ENCODE data around the gene C1orf167.

The C1orf167 gene

DNA sequence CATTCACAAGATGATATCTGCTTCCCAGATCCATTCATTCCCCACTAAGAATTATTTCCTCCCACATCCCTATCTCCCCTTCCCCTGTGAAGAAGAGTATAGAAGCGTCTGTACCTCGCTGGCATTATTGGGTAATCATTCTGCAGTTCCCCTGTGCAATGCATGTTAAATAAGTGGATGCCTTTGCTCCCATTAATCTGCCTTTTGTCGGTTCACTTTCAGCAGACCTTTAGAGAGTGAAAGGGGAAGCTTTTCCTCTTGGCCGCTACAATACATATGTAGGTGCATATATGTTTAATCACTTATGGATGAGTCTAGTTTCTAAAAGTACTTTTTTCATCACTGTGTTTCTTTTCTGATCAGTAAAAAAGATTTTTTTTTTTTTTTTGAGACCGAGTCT is 51.0 kb downstream of the C1orf167 start:
- DNase-seq (ENCODE audit: low read depth, low spot score) = no peak
- no peak overlapping the region for H3K4me3 ChIP-seq (ENCODE audit: low read length)

DNA sequence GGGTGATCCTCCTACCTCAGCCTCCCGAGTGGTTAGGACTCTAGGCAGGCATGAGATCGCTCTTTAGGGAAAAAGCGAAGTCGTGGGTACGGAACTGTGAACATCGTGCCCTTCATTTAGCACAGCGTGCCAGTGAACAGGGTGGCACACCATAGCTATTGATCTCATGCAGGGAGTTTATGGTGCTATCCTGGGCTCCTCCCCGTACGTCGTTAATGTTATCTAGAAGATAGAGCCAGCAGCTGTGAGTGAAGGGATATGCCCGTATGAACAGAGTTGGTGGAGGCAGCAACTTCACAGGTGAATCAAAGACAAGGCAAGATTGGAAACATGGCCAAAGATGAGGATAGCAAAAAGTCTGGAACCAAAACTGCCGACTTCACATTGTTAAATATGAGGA is 55.2 kb downstream of the C1orf167 start:
- H3K4me3 ChIP-seq (ENCODE audit: low read length) = no peak overlapping the region
- DNase-seq (ENCODE audit: low read depth, low spot score) = no peak

DNA sequence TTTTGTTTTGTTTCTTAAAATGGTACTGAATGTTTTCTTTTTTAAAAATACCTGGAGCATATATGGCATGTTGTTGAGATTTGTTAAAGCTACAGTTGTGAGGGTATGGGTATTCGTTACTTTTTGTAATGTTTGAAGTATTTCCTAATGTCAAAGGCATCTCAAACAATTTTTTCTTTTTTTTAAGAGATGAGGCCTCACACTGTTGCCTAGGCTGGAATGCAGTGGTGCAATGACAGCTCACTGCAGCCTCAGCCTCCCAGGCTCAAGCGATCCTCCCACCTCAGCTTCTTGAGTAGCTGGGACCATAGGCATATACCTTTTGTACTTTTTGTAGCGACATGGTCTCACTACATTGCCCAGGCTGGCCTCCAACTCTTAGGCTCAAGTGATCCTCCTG is 60.1 kb downstream of the C1orf167 start:
- no peak for DNase-seq (ENCODE audit: low read depth, low spot score)
- H3K4me3 ChIP-seq (ENCODE audit: low read length) = no peak overlapping the region

DNA sequence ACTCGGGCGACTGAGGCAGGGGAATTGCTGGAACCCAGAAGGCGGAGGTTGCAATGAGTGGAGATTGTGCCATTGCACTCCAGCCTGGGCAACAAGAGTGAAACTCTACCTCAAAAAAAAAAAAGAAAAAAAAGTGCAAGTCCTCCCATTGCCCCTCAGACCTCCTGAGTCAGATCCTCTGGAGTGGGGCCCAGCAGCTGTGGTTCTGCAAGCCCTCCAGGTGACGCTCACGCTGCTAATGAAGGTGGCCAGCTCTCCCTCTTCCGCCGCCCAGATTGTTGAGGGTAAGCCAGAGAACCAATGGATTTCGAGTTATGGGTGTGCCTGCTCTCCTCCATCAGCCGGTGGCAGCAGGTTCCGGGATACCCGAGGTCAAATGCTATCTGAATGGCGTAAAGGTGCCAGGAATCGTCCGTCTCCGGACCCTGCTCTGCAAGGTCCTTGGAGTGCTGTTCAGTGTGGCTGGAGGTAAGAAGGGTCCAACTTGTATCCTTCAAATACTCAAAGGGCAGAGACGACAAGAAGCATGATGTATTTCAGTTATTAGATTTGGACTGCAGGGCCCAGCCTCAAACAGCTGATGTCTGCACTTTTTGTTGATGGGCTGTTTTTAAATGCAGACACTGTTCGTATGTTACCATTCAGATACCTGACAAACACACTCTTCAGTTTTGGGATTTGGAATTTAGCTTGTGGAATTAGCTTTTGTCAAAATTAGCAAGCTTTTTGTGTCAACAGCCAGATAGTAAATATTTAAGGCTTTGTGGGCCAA is 61.6 kb downstream of the C1orf167 start:
- no peak for DNase-seq (ENCODE audit: low read depth, low spot score)
- H3K4me3 ChIP-seq (ENCODE audit: low read length) = no peak overlapping the region

DNA sequence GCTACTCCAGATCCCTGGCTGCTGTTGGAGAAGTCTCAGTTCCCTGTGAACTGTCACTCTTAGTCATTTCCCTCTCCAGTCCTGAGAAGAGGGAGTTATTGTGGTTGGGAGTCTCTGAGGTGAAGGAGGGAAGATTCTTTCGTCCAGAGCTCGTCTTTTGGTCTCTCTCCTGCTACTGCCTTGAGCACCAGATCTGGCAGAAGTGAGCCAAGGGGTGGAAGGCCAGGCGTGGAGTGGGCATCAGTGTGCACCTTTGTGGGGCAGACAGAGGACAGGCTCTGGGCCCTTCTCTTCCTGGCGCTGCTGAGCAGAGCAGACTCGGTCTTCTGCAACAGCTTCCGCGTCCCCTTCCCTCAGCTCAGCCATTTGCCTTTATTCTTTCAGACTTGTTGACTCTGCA is 63.1 kb downstream of the C1orf167 start:
- no peak for DNase-seq (ENCODE audit: low read depth, low spot score)
- no peak overlapping the region for H3K4me3 ChIP-seq (ENCODE audit: low read length)

DNA sequence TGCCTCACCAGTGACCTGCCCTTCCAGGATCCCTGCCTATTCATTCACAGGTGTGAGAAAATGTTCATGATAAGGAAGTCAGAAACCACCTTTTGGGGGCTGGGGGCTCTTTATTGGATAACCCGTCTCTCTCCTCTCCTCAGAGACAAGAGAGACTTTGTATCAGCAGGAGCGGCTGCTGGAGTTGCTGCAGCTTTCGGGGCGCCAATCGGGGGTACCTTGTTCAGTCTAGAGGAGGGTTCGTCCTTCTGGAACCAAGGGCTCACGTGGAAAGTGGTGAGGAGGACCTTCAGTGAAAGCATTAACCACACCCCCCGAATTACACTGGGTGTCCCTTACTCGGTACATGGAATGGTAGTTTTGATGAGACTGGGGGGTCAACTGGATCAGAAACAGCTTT is 65.0 kb downstream of the C1orf167 start:
- no peak for DNase-seq (ENCODE audit: low read depth, low spot score)
- no peak overlapping the region for H3K4me3 ChIP-seq (ENCODE audit: low read length)

DNA sequence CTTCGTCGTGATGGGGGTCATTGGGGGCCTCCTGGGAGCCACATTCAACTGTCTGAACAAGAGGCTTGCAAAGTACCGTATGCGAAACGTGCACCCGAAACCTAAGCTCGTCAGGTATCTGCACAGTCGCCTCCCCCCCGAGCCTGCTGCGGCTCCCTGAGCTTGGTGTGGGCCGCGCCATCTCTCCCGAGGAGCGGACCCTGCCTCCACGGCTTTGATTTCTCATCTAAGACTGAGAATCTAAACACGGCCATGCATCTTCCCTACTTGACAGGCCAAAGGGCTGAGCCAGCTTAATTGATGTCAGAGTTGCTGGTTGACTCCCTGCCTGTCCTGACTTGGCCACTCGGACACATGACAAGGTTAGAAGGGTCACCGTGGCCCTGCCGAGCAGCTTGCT is 66.5 kb downstream of the C1orf167 start:
- H3K4me3 ChIP-seq (ENCODE audit: low read length) = no peak overlapping the region
- DNase-seq (ENCODE audit: low read depth, low spot score) = no peak

DNA sequence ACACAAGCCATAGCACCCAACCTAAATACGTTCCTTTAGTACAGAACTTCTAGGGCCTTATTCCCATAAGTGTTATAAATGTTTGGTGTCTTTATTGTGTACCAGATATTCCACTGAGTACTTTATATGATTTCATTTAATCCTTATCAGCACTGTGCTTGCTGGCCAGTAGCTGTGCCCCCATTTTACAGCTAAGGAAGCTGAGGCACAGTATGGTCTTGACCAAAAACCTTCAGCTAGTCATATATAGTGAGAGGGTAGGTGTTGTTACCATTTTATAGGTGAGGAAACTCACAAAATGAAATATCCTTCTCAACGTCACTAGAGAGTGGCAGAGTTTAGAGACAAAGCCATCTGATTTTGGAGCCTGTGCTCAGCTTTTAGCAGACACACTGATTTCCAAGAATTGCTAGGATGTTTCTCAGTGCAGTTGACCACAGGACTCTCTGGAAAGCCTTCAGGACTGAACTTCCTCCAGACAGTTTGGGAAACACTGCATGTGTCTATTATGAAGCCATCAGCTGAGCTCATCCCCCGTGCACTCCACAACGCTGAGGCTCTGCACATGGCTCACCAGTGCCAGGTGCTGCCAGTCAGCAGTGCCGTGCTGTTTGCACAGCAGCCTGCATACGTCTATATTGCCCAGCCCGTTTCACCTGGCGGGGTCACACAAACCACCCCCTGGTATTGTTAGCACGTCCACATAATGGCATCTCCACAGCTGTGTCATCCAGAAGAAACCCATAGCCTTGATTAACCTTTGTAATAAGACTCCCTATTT is 70.1 kb downstream of the C1orf167 start:
- H3K4me3 ChIP-seq (ENCODE audit: low read length) = no peak overlapping the region
- no peak for DNase-seq (ENCODE audit: low read depth, low spot score)

DNA sequence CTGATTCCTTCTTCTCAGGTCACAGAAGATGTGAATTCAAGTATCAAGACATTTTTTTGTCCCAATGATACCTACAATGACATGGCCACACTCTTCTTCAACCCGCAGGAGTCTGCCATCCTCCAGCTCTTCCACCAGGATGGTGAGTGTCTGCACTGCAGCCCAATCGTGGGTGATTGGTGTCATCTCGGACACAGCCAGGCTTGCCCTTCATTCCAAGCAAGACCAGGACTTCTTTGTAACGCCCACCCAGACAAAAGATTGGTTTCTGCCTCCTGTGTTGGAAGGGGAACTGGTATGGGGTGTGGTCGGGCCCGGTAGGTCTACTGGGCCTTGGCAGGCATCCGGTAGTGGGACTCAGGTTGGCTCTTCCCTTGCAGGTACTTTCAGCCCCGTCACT is 71.5 kb downstream of the C1orf167 start:
- DNase-seq (ENCODE audit: low read depth, low spot score) = no peak
- no peak overlapping the region for H3K4me3 ChIP-seq (ENCODE audit: low read length)

DNA sequence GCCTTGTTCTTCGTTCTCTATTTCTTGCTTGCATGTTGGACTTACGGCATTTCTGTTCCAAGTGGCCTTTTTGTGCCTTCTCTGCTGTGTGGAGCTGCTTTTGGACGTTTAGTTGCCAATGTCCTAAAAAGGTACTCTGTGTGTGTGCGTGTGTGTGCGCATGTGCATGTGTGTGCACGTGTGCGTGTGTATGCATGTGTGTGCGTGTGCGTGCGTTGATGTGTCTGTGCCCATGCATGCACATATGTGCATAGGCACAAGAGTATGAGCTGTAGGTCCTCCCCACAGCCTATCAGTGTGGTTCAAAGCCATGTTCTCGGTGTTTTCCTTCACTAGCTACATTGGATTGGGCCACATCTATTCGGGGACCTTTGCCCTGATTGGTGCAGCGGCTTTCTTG is 71.9 kb downstream of the C1orf167 start:
- H3K4me3 ChIP-seq (ENCODE audit: low read length) = no peak overlapping the region
- DNase-seq (ENCODE audit: low read depth, low spot score) = no peak

DNA sequence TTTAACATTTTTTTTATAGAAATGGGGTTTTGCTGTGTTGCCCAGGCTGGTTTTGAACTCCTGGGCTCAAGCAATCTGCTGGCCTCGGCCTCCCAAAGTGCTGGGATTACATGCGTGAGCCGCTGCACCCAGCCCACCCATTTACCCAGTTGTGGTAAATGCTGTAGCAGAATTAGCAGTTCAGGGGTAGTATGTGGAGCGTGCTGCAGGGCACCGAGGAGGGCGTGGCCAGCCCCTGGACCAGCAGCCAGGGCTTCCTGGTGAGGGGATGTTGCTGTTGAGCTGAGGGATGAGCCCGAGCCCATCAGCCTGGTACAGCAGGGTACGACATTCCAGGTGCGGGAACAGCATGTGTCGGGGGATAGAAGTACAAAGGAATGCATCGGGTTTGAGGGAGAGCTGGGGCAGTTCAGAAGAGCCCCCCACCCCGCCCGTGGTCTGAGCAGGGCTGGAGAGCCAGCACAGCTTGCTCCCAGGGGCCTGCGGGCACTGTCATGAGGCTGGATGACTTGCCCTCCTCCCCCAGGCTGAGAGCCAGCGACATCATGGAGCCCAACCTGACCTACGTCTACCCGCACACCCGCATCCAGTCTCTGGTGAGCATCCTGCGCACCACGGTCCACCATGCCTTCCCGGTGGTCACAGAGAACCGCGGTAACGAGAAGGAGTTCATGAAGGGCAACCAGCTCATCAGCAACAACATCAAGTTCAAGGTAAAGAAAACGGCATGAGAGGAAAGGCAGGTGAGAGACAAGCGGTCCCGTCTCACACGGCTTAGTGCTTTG is 73.6 kb downstream of the C1orf167 start:
- H3K4me3 ChIP-seq (ENCODE audit: low read length) = no peak overlapping the region
- DNase-seq (ENCODE audit: low read depth, low spot score) = no peak

DNA sequence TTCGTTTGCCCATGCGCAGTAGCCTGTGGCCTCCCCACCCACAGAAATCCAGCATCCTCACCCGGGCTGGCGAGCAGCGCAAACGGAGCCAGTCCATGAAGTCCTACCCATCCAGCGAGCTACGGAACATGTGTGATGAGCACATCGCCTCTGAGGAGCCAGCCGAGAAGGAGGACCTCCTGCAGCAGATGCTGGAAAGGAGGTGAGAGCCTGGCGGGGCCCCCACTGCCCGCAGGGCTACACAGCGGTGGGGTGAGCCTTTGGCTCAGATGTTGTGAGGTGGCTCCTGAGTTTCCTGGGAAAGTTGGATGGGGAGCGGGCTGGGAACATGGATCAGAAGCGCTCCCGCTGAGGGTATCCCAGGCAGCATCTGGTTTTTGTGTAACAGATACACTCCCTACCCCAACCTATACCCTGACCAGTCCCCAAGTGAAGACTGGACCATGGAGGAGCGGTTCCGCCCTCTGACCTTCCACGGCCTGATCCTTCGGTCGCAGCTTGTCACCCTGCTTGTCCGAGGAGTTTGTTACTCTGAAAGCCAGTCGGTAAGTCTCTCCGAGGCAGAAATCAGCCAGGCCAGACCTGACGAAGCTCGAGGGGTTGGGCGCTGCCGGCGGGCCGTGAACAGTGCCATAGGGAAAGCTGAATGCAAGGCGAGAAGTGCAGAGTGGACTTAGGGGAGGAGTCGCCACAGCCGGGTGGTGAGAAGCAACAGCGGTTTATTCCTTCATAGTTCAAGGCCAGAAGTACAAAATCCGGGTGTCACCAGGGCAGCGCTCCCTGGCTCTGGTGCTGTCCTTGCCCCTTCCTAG is 75.2 kb downstream of the C1orf167 start:
- no peak overlapping the region for H3K4me3 ChIP-seq (ENCODE audit: low read length)
- DNase-seq (ENCODE audit: low read depth, low spot score) = no peak

DNA sequence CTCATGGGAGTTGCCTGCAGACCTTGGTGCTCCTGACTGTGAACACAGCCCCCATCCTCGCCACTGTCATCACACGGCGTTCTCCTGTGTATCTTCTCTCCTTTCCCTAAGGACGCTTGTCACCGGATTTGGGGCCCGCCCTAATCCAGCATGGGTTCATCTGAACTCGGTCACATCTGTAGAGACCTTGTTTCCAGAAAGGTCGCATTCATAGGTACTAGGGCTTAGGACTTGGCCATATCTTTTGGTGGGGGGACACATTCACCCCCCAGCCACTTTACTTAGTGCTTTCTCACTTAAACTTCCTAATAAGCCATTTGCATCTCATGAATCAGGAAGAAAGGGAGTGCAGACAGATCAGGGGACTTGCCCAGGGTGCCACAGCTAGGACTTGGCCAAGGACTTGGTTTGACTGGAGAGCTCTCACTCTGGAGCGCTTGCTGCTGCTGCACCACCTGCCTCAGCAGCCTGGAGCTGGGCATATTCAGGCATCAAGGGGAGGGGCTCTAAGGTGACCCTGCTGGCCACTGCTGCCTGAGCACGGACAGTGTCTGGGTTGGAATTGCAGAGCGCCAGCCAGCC is 75.9 kb downstream of the C1orf167 start:
- no peak overlapping the region for H3K4me3 ChIP-seq (ENCODE audit: low read length)
- no peak for DNase-seq (ENCODE audit: low read depth, low spot score)

DNA sequence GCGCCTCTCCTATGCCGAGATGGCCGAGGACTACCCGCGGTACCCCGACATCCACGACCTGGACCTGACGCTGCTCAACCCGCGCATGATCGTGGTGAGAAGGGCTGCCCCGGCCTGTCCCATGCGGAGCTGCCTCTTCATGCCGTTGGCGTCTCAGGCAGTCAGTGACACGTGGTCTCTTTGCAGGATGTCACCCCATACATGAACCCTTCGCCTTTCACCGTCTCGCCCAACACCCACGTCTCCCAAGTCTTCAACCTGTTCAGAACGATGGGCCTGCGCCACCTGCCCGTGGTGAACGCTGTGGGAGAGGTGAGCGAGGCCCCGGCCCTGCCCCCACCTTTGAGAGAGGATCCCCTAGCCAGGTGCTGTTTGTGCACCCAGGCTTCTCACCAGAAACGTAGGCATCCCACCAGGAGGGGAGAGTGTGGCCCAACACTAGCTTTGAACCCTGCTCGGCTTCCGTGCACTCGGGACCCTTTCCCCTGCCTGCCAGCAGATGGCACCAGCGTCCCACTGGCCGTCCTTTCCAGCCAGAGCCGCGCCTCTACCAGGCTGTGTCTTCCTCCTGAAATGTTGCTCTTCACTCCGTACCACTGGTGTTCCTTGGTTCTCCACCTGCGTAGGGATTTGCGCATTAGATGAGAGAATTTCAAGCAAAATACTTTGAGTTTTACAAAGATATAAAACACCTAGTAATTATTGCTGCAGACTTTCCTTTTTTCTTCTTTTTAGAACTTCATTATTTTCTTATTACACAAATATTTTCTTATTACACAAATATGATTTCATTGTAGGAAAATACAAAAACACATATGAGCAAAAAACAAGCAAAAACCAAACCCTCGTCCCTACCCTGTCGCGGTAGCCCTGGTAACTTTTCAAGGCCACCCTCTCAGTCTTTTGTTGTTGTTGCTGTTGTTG is 76.6 kb downstream of the C1orf167 start:
- DNase-seq (ENCODE audit: low read depth, low spot score) = peak; percentile 48
- no peak overlapping the region for H3K4me3 ChIP-seq (ENCODE audit: low read length)
